Right lung (tissue), 5 donors: ENCODE measurements around the gene CEACAM5. TPM values are rescaled to one million over a fixed set of nuclear protein-coding genes. Genes with fewer than 3 reads are reported as not detected.
"Not testable (repeated sequence)": the region's sequence is repeated elsewhere in the genome, so short reads cannot be mapped to it uniquely, and the experiment has no call there.

Experiments
- DNase-seq, 2 donors: peaks; one replicate each; pipeline ENCODE4 v3.0.0-alpha.2; 2013
- polyA plus RNA-seq, 5 donors: library from polyadenylated mRNA; unstranded; fragments of 120-200 nt; gene quantifications; one replicate each; pipeline versions ENCODE4 v1.2.1 to v1.2.3, GENCODE V29; 2013; ENCODE audit warnings: inconsistent platforms in 1 of 5, low replicate concordance in 1 of 5; ENCODE audit not compliant: insufficient read length in 5 of 5, insufficient read depth in 1 of 5

The CEACAM5 gene
- polyA plus RNA-seq, 5 donors, result 0.14 to 0.58 (median 0.23) TPM

GRCh38 chr19:41700381-41701195 is 7.8 kb upstream of the CEACAM5 start:
- DNase-seq, result no peak

GRCh38 chr19:41701401-41702075 is 6.9 kb upstream of the CEACAM5 start:
- no peak for DNase-seq

- no peak for DNase-seq
Observed at GRCh38 chr19:41702171-41702651, 6.2 kb upstream of the CEACAM5 start.

GRCh38 chr19:41703602-41704293 is 4.7 kb upstream of the CEACAM5 start:
- DNase-seq, result no peak

GRCh38 chr19:41705393-41706174 is 2.8 kb upstream of the CEACAM5 start:
- DNase-seq, result peak; percentile 19 to 26

- peak; percentile 9 to 13 for DNase-seq
Observed at GRCh38 chr19:41706741-41707501, 1.5 kb upstream of the CEACAM5 start.

GRCh38 chr19:41707502-41707812 is 969 bp upstream of the CEACAM5 start:
- DNase-seq, result no peak

GRCh38 chr19:41707871-41708371 is 505 bp upstream of the CEACAM5 start:
- no peak for DNase-seq

GRCh38 chr19:41709516-41709915 is 1.1 kb downstream of the CEACAM5 start:
- not testable (repeated sequence) for DNase-seq

GRCh38 chr19:41709951-41710645 is 1.7 kb downstream of the CEACAM5 start:
- no peak for DNase-seq

- no peak for DNase-seq
Observed at GRCh38 chr19:41711376-41712261, 3.2 kb downstream of the CEACAM5 start.

- no peak for DNase-seq
Observed at GRCh38 chr19:41714598-41714997, 6.2 kb downstream of the CEACAM5 start.

- no peak for DNase-seq
Observed at GRCh38 chr19:41718761-41719160, 10.3 kb downstream of the CEACAM5 start.

GRCh38 chr19:41720103-41720502 is 11.7 kb downstream of the CEACAM5 start:
- no peak for DNase-seq

GRCh38 chr19:41726493-41726892 is 18.1 kb downstream of the CEACAM5 start:
- no peak for DNase-seq

- DNase-seq, result no peak
Observed at GRCh38 chr19:41734156-41734555, 25.7 kb downstream of the CEACAM5 start.

- no peak for DNase-seq
Observed at GRCh38 chr19:41734585-41734984, 26.2 kb downstream of the CEACAM5 start.

GRCh38 chr19:41735071-41735600 is 26.7 kb downstream of the CEACAM5 start:
- no peak for DNase-seq

GRCh38 chr19:41739361-41739760 is 30.9 kb downstream of the CEACAM5 start:
- DNase-seq, result no peak
